DOHH2 (cell line): ENCODE results near the gene RAB5A.
"Not testable (repeated sequence)": the region's sequence is repeated elsewhere in the genome, so short reads cannot be mapped to it uniquely, and the experiment has no call there.

Experiments
- H3F3A ChIP-seq: fragments of 200-600 bp; sonication (generic), shearing (Covaris generic); 2 replicates; pipeline ENCODE4 v1.6.0; 2016; ENCODE audit warnings: antibody characterized with exemption, mild to moderate bottlenecking; ENCODE audit not compliant: control insufficient read depth, insufficient read depth
- H3K27ac ChIP-seq: fragments of 200-600 bp; sonication (generic); 2 replicates; pipeline ENCODE4 v1.5.1; 2014; ENCODE audit warnings: low read depth, mild to moderate bottlenecking, low read length, moderate library complexity
- H3K27me3 ChIP-seq: fragments of 200-600 bp; sonication (generic); 2 replicates; pipeline ENCODE4 v1.6.1; 2014; ENCODE audit warnings: mild to moderate bottlenecking, low read length, mixed read lengths; ENCODE audit not compliant: control insufficient read depth
- H3K36me3 ChIP-seq: fragments of 200-600 bp; sonication (generic); 2 replicates; pipeline ENCODE4 v1.6.1; 2014; ENCODE audit warnings: mild to moderate bottlenecking, low read length, moderate library complexity, mixed read lengths; ENCODE audit not compliant: control insufficient read depth
- H3K4me1 ChIP-seq: fragments of 200-600 bp; sonication (generic); 2 replicates; pipeline ENCODE4 v1.6.1; 2014; ENCODE audit warnings: mild to moderate bottlenecking, low read length, mixed read lengths; ENCODE audit not compliant: control insufficient read depth
- H3K4me2 ChIP-seq: fragments of 200-600 bp; sonication (generic); 2 replicates; pipeline ENCODE4 v1.6.0; 2014; ENCODE audit warnings: mild to moderate bottlenecking, low read length, moderate library complexity
- H3K4me3 ChIP-seq: fragments of 200-600 bp; sonication (generic); 2 replicates; pipeline ENCODE4 v1.5.1; 2014; ENCODE audit warnings: mild to moderate bottlenecking, low read length, mixed read lengths
- H3K79me2 ChIP-seq: fragments of 200-600 bp; sonication (generic); 2 replicates; pipeline ENCODE4 v1.6.1; 2014; ENCODE audit warnings: mild to moderate bottlenecking, low read length, mixed read lengths; ENCODE audit not compliant: control insufficient read depth
- H3K9me2 ChIP-seq: fragments of 200-600 bp; sonication (generic); replicated peaks from 2 replicates; pipeline ENCODE4 v1.6.1; 2014; ENCODE audit warnings: mild to moderate bottlenecking, low read length, mixed read lengths; ENCODE audit not compliant: control insufficient read depth
- H3K9me3 ChIP-seq: fragments of 200-600 bp; sonication (generic); 2 replicates; pipeline ENCODE4 v1.6.1; 2014; ENCODE audit warnings: antibody characterized with exemption, low read length, mixed read lengths; ENCODE audit not compliant: control insufficient read depth, insufficient read depth
- H4K20me1 ChIP-seq: fragments of 200-600 bp; sonication (generic); 2 replicates; pipeline ENCODE4 v1.6.0; 2014; ENCODE audit warnings: low read depth, mild to moderate bottlenecking, antibody characterized with exemption, low read length, moderate library complexity; ENCODE audit not compliant: control insufficient read depth, insufficient read depth
- EZH2phosphoT487 ChIP-seq: fragments of 200-600 bp; sonication (generic); IDR thresholded peaks from 2 replicates; pipeline ENCODE4 v1.6.1; 2017; ENCODE audit warnings: borderline replicate concordance, mild to moderate bottlenecking, antibody characterized with exemption, low read length, moderate library complexity, mixed read lengths
- TF ChIP-seq, protein P1 (sequence below): fragments of 200-600 bp; sonication (generic); IDR thresholded peaks from one replicate; pipeline ENCODE4 v1.5.1; 2014; ENCODE audit warnings: antibody characterized with exemption, mild to moderate bottlenecking, low read depth, low read length; ENCODE audit not compliant: poor library complexity, severe bottlenecking

RAB5A gene, protein sequence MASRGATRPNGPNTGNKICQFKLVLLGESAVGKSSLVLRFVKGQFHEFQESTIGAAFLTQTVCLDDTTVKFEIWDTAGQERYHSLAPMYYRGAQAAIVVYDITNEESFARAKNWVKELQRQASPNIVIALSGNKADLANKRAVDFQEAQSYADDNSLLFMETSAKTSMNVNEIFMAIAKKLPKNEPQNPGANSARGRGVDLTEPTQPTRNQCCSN

DNA sequence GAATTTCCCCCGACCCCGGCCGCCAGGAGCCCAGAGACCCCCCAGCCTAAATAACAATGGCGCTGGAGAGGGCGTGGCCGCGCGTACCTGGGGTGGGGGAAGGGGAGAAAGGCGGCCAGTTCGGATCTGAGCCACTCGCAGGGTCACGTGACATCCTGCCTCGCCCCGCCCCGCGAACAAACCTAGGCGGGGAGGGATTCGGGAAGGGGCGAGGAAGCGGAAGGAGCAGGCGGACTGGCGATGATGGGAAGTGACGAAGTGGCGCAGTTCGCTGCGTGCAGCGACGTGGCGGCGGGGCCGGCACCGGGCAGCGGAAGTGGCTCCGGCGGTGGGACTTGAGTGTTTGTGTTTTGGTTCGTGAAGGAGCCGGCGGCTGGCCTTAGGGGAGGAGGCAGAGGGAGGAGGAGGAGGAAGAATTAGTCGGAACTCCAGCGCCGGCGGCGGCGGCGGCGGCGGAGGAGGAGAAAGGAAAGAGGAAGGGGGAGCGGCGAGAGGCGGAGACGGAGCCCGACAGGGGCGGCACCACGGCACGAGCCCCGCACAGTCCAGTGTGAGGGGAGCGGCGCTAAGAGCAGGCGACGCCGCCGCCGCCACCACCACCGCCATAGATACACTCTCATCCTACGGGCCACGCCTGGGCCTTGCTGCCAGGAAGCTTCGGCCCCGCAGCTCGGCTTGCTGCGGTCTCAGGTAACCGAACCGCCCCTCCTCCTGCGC lies at the start of gene RAB5A:
TSS of gene RAB5A (plus strand) at position 266 of the 717 bp plus-strand sequence. CDS start 3,802 bp downstream, outside the sequence.
- H3K4me2 ChIP-seq: peak within 1 kb of the TSS; percentile 84
- H3K4me3 ChIP-seq: peak within 1 kb of the TSS; percentile 88
- no peaks in the 10 kb centered on the region for H3K9me2 ChIP-seq
- H3K27ac ChIP-seq: peak within 1 kb of the TSS; percentile 77
- H3K9me3 ChIP-seq: no peaks in the 10 kb centered on the region
- TF ChIP-seq EZH2phosphoT487: no peak
- TF ChIP-seq, protein P1, sequence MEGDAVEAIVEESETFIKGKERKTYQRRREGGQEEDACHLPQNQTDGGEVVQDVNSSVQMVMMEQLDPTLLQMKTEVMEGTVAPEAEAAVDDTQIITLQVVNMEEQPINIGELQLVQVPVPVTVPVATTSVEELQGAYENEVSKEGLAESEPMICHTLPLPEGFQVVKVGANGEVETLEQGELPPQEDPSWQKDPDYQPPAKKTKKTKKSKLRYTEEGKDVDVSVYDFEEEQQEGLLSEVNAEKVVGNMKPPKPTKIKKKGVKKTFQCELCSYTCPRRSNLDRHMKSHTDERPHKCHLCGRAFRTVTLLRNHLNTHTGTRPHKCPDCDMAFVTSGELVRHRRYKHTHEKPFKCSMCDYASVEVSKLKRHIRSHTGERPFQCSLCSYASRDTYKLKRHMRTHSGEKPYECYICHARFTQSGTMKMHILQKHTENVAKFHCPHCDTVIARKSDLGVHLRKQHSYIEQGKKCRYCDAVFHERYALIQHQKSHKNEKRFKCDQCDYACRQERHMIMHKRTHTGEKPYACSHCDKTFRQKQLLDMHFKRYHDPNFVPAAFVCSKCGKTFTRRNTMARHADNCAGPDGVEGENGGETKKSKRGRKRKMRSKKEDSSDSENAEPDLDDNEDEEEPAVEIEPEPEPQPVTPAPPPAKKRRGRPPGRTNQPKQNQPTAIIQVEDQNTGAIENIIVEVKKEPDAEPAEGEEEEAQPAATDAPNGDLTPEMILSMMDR: no peak
- H3K4me1 ChIP-seq: peaks cover 24% of the 10 kb centered on the region
- no peaks in the 10 kb centered on the region for H3F3A ChIP-seq
- no peaks in the 10 kb centered on the region for H3K27me3 ChIP-seq
- H4K20me1 ChIP-seq: peaks cover 8% of the 10 kb centered on the region; the same call in 1 of the 2 replicates
- peaks cover 49% of the 10 kb centered on the region for H3K79me2 ChIP-seq
- peaks cover 43% of the 10 kb centered on the region for H3K36me3 ChIP-seq

DNA sequence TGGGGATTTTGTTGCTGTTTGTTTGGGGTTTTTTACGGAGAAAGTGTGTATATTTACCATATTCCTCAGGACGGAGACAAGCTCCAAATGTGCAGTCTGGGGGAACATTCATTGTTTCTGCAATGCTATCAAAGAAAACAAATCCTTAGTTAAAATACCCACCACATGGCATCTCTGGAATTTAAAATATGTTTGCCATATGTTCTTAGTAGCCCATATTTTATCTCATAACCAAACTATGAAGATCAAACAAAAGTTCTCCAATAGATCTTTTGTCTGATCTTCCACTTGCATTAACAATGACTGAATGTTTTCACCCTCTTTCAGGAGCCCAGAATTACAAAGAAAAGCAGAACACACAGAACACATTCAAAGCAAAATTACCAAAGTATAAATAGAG lies 48.2 kb upstream of the RAB5A start:
- Histone ChIP-seq H3K36me3 (no peaks in the 10 kb centered on the region), H3K4me1 (no peaks in the 10 kb centered on the region), H3F3A (no peaks in the 10 kb centered on the region), H3K4me2 (no peak overlapping the region), H3K9me3 (no peaks in the 10 kb centered on the region), H4K20me1 (no peaks in the 10 kb centered on the region), H3K9me2 (no peaks in the 10 kb centered on the region), H3K79me2 (no peaks in the 10 kb centered on the region), H3K27ac (no peak overlapping the region), H3K27me3 (no peaks in the 10 kb centered on the region), H3K4me3 (no peak overlapping the region)
- no peak for TF ChIP-seq EZH2phosphoT487
- TF ChIP-seq, protein P1: no peak

DNA sequence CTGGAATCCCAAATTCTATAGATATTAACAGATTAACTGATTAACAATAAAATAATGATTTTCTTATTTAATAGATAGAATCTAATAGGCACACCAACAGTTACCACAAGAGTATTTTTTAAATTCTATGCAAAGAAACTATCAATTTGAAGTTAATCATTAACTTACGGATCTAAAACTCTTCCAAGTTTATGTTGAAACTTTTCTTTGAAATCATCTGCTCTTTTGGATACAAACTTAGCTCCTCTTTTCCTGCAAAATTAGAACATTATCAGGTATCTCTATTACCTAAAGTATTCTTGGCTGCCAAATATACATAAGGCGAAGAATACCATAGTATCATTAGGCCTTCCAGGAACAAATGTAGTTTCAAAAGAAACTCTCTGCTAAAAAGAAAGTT lies 47.6 kb upstream of the RAB5A start:
- H3K4me2 ChIP-seq: no peak overlapping the region
- H3K9me2 ChIP-seq: no peaks in the 10 kb centered on the region
- no peaks in the 10 kb centered on the region for H4K20me1 ChIP-seq
- H3K4me1 ChIP-seq: no peaks in the 10 kb centered on the region
- no peaks in the 10 kb centered on the region for H3F3A ChIP-seq
- no peak overlapping the region for H3K4me3 ChIP-seq
- H3K27me3 ChIP-seq: no peaks in the 10 kb centered on the region
- H3K36me3 ChIP-seq: no peaks in the 10 kb centered on the region
- H3K79me2 ChIP-seq: no peaks in the 10 kb centered on the region
- no peak overlapping the region for H3K27ac ChIP-seq
- no peaks in the 10 kb centered on the region for H3K9me3 ChIP-seq
- no peak for TF ChIP-seq EZH2phosphoT487
- TF ChIP-seq, protein P1: no peak

DNA sequence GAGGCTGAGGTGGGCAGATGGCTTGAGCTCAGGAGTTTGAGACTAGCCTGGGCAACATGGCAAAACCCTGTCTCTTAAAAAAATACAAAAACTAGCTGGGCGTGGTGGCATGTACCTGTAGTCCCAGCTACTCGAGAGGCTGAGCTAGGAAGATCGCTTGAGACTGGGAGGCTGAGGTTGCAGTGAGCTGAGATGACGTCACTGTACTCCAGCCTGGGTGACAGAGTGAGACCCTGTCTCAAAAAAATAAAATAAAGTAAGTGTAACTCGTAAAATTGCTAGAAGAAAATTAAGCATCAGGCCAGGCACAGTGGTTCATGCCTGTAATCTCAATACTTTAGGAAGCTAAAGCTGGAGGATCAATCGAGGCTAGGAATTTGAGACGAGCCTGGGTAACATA lies 47.1 kb upstream of the RAB5A start:
- not testable (repeated sequence) for H3K36me3 ChIP-seq, H3K4me2 ChIP-seq, H3K4me1 ChIP-seq, H3K79me2 ChIP-seq, H3K27ac ChIP-seq, H3K9me3 ChIP-seq, H4K20me1 ChIP-seq, H3K4me3 ChIP-seq, H3K9me2 ChIP-seq, H3K27me3 ChIP-seq, H3F3A ChIP-seq
